GM21717 (cell line): ENCODE results near the gene FA2H.
"Not testable (repeated sequence)": the region's sequence is repeated elsewhere in the genome, so short reads cannot be mapped to it uniquely, and the experiment has no call there.

Experiments used
- ATAC-seq: cut with Tn5 transposase; IDR thresholded peaks from one replicate; pipeline ENCODE4 v1.9.1; 2021; ENCODE audit warnings: mild to moderate bottlenecking, moderate library complexity; ENCODE audit not compliant: unreplicated experiment

The FA2H gene

DNA sequence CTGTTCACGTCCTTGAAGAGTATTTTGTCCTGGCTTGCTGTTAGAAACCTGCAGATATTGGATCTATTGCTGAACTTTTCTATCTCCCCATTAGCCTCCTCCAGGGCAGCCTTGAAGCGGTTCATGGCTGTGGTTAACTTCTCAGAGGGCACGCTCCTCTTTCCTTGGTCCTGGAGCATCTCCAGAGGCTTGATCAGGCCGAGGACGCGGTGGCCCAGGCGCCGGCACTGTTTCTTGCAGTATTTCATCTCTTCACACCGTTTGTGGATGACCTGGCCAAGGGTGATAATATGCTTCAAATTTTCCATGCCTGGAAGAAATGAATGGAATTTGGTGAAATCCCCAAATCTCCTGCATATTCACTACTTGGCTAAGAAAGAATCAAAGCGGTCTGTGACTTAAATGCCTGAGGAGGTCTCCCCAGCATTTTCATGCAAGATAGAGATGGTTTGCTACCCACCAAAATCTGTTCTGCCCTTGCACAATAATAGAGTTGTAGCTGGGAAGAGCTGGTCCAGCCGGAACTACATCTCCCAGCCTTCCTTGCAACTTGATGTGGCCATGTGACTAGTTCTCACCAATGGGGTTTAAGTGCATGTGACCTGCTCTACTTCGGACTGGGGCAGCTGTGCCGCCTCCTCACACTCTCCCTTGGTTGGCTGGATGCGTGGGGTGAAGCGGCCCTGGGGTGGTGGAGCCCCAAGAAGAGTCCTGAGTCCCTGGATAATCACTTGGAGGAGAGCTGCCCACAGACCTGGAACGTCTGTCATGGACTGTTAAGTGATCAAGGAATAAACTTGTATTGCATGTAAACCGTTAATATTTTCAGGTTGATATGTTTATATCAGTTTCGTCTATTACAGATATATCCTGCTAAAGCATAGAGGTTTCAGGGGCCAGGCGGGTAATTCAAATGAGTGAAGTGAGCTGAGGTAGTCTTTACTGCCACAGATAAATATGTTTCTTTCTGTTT is 78.9 kb downstream of the FA2H start:
- peak; percentile 80 for ATAC-seq

DNA sequence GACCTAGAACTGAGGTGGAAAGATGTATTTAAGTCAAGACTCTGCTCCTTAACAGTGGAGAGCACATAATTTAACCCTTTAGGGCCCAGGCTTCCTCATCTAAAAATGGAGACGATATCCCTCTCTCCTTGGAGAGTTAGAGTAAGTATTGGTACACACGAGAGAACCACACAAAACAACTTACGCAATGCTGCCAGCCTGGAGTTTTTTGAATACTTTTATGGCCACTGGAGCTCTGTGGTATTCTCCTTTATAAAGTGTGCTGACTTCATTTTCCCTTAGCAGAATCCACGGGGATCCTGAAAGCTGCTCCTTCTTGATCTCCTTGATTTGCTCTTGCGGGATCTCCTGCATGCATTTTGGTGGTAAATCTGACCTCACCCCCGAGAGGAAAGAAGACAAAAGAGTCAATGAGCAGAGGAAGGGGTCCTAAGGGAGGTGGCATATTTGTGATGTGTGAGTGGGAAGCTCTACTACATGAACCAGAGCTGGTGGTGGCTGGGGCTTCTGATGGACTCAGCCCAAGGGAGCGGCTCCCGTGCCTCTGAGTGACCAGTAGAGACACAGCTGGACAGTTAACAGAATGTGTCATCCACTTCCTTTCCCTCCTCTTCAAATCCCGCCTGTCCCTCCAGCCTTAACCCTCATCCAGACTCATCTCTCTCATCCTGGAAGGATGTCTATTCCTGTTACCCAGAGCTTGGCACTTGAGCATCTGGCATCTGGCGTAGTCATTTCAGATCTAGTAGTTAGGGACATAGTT is 83.3 kb downstream of the FA2H start:
- ATAC-seq: no peak

DNA sequence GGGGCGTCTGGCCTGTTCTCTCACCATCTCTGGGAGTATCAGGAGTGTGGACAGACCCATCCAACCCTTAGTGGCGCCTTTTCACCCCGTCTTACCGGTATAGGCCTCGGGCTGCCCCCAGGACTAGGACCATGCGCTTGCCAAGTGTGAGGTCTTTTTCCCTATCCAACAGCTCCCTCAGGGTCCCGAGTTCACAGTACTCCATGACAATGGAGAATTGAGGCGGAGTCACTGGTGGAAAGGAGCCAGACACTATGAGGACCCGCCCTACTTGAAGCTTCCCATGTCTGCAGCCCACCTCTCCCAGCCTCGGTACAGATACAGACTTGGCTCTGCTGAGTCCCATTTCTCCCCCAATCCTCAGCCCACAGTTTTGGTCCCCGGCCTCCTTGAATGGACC is 92.1 kb downstream of the FA2H start:
- no peak for ATAC-seq

DNA sequence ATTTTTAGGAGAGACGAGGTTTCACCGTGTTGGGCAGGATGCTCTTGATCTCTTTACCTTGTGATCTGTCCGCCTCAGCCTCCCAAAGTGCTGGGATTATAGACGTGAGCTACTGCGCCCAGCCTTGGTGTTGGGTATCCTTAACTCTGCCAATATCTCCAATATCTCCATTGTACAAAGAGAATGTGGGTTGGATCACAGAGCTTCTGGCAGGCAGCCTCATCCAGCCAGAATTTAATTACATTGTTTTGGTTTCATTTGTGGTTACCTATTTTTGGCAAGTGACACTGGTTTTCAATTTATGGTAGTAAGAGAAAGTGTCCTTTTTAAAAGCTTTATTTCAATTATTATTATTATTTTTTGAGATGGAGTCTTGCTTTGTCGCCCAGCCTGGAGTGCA is 93.9 kb downstream of the FA2H start:
- no peak for ATAC-seq

DNA sequence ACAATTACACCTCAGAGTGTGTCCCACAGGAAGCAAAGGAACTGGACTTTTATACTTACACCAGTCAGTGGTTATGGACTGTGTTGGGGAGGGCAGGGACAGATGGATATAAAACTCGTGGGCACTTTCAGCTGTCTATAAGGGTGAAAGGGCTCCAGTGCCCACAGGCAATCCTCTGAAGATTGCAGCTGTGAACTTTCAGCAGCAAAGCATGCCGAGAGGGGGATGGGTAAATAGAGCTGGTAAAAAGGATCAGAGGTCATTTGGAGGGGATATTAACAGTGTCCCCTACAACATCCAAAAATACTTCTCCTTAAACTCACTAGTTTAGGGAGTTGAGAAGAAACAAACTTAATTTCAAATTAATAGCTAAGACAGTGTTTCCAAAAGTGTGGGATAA is 94.6 kb downstream of the FA2H start:
- no peak for ATAC-seq

DNA sequence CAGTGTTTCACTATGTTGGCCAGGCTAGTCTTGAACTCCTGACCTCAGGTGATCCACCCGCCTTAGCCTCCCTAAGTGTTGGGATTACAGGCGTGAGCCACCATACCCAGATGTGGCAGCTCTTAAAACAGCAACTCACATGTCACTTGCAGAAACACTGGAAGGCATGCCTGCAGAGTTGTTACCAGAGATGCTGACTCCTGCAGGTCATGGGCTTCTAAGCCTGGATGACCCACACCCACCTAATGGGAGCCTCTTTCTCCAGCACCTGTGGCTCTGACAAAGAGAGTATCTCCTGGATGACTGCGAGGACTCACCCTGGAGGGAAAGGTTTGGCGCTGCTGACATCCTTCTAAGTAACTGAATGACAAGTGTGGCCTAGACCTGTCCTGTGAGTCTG is 96.8 kb downstream of the FA2H start:
- ATAC-seq: no peak

DNA sequence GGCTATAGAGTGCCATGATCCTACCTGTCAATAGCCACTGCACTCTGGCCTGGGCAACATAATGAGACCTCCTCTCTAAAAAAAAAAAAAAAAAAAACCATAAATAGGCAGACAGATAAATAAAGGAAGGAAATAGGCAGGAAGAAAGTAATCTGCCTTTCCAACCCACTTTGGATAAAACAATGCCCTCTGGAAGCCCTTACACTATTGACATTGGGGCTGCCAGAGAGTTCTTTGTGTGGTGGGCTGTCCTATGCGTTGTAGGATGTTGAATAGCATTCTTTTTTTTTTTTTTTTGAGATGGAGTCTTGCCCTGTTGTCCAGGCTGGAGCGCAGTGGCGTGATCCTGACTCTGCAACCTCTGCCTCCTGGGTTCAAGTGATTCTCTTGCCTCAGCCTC is 100.7 kb downstream of the FA2H start:
- no peak for ATAC-seq

DNA sequence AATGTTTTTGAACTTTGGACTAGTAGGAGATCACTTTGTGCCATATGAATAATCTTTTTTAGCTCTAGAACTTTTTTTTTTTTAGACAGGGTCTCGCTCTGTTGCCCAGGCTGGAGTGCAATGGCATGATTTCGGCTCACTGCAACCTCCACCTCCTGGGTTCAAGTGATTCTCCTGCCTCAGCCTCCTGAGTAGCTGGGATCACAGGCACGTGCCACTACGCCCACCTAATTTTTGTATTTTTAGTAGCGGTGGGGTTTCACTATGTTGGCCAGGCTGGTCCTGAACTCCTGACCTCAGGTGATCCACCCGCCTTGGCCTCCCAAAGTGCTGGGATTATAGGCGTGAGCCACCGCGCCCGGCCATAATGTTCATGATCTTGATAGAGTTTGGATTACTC is 105.7 kb downstream of the FA2H start:
- ATAC-seq: not testable (repeated sequence)

DNA sequence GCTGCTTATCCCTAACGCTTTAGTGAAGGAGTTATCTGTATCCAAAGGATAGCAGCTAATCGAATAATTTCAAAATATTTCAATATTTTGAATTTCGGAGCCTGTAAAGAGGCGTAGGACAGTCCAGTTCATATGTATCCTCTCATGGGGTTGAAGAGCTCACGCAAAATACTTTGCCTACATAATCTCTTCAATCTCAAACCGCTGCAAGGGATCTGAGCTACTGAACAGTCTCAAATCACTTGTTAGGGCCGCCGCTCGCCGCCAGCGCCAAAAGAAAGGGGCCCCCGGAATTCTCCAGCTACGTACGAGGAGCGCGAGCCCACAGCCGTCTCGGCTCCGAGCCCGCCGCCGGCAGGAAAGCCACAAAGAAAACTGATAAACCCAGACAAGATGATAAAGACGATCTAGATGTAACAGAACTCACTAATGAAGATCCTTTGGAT is 107.3 kb downstream of the FA2H start:
- ATAC-seq: no peak

DNA sequence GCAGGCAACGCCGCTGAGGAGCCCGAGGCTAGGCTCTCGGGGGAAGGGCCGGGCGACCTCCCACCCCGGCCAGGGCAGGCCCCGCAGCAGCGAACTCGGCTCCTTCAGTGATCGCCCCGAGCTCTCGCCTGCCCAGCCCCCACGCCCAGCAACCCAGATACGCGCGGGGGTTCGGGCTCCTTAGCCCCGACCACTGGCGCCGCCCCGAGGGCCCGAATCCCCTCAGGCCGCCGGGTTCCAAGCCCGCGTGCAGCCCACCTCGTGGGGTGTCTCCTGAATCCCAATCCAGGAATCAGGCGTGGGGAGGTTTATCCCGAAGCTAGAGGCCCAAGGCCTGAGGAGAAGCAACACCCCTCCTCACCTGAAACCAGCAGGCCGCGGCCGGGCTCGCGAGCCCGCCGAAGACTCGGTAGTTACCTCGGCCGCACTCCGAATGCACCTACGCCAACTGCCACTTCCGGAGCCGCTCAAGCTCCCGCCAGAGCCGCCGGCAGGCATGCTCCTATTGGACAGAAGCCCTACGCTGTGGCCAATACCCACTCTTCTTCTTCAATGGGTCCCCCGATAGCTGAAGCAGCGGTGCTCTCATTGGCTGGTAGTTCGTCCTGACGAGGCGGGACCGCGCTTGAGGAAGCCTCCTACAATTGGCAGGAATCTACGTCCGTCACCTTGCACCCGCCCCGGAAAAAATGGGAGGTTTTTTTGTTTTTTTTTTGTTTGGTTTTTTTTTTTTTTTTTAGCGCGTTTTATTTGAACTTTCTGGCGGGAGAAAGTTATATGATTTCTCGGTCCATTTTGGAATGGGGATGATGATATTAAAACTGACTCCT is 108.0 kb downstream of the FA2H start, which contains the start of gene RFWD3:
Gene RFWD3 (minus strand): TSS at position 453 of the 830 bp plus-strand sequence. CDS start 5,428 bp downstream, outside the sequence.
- ATAC-seq: peak; percentile 100

DNA sequence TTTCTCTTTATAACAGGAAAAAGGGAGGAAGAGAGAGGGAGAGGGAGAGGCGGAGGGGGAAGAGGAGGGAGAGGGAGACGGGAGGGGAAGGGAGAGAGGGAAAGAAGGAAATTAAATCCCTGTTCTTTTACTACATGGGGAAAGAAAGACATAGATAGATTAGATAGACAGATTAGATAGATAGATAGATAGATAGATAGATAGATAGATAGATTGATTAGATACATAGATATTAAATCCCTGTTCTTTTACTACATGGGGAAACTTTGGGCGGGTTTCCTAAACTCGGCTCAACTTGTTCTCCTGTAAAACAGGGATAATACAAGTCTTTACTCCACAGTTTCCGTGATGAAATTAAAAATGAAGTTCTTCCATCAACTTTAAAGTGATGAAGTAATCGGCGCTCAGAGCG is 108.6 kb downstream of the FA2H start:
- no peak for ATAC-seq
